Spleen (tissue), 7 donors: ENCODE data around the gene BZW2.

Experiments
- POLR2A ChIP-seq, 3 donors: fragments of 450-650 bp; IDR thresholded peaks; one replicate each; pipeline ENCODE4 v1.5.1; 2017; ENCODE audit warnings: antibody characterized with exemption in 3 of 3, mild to moderate bottlenecking in 1 of 3
- POLR2AphosphoS5 ChIP-seq, 3 donors: sonication (generic); formaldehyde crosslinking; IDR thresholded peaks; one replicate each; pipeline ENCODE4 v1.5.1; 2017; ENCODE audit warnings: antibody characterized with exemption in 3 of 3
- TF ChIP-seq, protein P1 (sequence below), 11 experiments: fragments of 200-600 bp in 7 of 11; fragments of 450-650 bp in 4 of 11; sonication (generic) in 4 of 11; IDR thresholded peaks in 8 of 11; conservative IDR thresholded peaks in 3 of 11; 1 replicate in 7 of 11; 2 replicates in 4 of 11; pipeline versions ENCODE4 v1.4.0 to v1.8.0; 2016 to 2021; ENCODE audit warnings: antibody characterized with exemption in 11 of 11, inconsistent platforms in 4 of 11, mild to moderate bottlenecking in 1 of 11
- donor health status: DM: no; HTN: no; CAD: no; lungs with moderate emphysema.
- donor health status: DM: no; HTN: no; CAD: no.
- donor health status: DM: no; HTN: no; CAD: no.

DNA sequence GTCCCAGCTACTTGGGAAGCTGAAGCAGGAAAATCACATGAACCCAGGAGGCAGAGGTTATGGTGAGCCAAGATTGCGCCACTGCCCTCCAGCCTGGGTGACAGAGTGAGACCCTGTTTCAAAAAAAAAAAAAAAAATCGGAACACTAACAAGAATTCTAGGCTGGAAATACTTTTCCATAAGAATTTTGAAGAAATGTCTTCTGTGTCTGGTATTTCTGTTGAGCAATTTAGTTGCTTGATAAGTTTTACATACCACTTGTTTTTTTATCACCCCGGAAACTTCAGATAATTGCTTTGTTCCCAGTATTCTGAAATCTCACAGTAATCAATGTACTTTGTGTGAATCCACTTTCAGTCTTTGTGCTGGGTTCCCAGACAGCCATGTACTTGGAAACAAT, 25.8 kb downstream of the BZW2 start:
- TF ChIP-seq, protein P1, sequence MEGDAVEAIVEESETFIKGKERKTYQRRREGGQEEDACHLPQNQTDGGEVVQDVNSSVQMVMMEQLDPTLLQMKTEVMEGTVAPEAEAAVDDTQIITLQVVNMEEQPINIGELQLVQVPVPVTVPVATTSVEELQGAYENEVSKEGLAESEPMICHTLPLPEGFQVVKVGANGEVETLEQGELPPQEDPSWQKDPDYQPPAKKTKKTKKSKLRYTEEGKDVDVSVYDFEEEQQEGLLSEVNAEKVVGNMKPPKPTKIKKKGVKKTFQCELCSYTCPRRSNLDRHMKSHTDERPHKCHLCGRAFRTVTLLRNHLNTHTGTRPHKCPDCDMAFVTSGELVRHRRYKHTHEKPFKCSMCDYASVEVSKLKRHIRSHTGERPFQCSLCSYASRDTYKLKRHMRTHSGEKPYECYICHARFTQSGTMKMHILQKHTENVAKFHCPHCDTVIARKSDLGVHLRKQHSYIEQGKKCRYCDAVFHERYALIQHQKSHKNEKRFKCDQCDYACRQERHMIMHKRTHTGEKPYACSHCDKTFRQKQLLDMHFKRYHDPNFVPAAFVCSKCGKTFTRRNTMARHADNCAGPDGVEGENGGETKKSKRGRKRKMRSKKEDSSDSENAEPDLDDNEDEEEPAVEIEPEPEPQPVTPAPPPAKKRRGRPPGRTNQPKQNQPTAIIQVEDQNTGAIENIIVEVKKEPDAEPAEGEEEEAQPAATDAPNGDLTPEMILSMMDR (IDR thresholded peaks at IDR 0.05 in 8 of 11, conservative IDR thresholded peaks at IDR 0.05 in 3 of 11): no peak
- no peak for TF ChIP-seq POLR2AphosphoS5 (IDR thresholded peaks at IDR 0.05)
- TF ChIP-seq POLR2A (IDR thresholded peaks at IDR 0.05): no peak
